ENCODE results near the gene TEX11. TPM values are rescaled to one million over a fixed set of nuclear protein-coding genes. Genes with fewer than 3 reads are reported as not detected.
"Not testable (repeated sequence)": the region's sequence is repeated elsewhere in the genome, so short reads cannot be mapped to it uniquely, and the experiment has no call there.

TEX11 gene
- total RNA-seq, 4 donors from 2014 or later: not detected

- 85% methylated on average over 2 of the region's 2 CpGs for WGBS
- Histone ChIP-seq H3K9me3 (no peaks in the 10 kb centered on the region), H3K27ac (replicated peaks in 1 of 4) (no peak overlapping the region), H3K36me3 (no peaks in the 10 kb centered on the region), H3K4me1 (no peaks in the 10 kb centered on the region), H3K27me3 (peaks cover 0 to 6% (median 0%) of the 10 kb centered on the region in 4 donors), H3K4me3 (no peak overlapping the region)
- DNase-seq (ENCODE audit: extremely low spot score): no peak
- no peak for TF ChIP-seq CTCF (IDR thresholded peaks at IDR 0.05)
- TF ChIP-seq EP300 (IDR thresholded peaks at IDR 0.05): no peak
- no peak for TF ChIP-seq POLR2AphosphoS5 (IDR thresholded peaks at IDR 0.05)
- TF ChIP-seq POLR2A (IDR thresholded peaks at IDR 0.05; ENCODE audit: low read depth): no peak
- intact Hi-C loops (cut with DNase I): no loop called here
Measured at GRCh38 chrX:70878902-70879301, 29.6 kb downstream of the TEX11 start.

DNA sequence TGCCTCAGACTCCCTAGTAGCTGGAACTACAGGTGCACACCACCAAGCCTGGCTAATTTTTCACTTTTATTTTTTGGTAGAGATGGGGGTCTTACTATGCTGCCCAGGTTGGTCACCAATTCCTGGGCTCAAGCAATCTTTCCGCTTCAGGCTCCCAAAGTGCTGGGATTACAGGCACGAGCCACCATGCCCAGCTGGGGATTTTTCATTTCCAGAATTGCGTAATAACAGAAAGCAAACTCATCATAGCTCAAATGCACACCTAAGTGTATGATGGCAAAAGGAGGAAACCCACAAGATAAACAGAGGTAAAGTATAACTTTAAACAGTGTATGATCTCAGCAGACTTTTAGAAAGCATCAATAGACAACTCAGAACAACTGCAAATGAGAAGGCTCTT lies 56.2 kb downstream of the TEX11 start:
- H3K4me3 ChIP-seq: no peak overlapping the region
- H3K36me3 ChIP-seq: no peaks in the 10 kb centered on the region
- intact Hi-C loops (cut with DNase I): no loop called here
- WGBS: 87% methylated on average over 3 of the region's 3 CpGs
- DNase-seq (ENCODE audit: extremely low spot score): no peak
- no peaks in the 10 kb centered on the region for H3K27me3 ChIP-seq
- H3K9me3 ChIP-seq: no peaks in the 10 kb centered on the region
- no peaks in the 10 kb centered on the region for H3K4me1 ChIP-seq
- H3K27ac ChIP-seq (replicated peaks in 1 of 4): no peak overlapping the region
- TF ChIP-seq CTCF (IDR thresholded peaks at IDR 0.05) (no peak), EP300 (IDR thresholded peaks at IDR 0.05) (no peak), POLR2AphosphoS5 (IDR thresholded peaks at IDR 0.05) (no peak), POLR2A (IDR thresholded peaks at IDR 0.05; ENCODE audit: low read depth) (no peak)

- H3K4me3 ChIP-seq; intact Hi-C loops (cut with DNase I); H3K27ac ChIP-seq (replicated peaks in 1 of 4); DNase-seq (ENCODE audit: extremely low spot score); H3K27me3 ChIP-seq; H3K36me3 ChIP-seq; H3K4me1 ChIP-seq; H3K9me3 ChIP-seq: not testable (repeated sequence)
- WGBS: 93% methylated on average over 6 of the region's 6 CpGs
Measured at GRCh38 chrX:70844081-70844480, 64.4 kb downstream of the TEX11 start.

DNA sequence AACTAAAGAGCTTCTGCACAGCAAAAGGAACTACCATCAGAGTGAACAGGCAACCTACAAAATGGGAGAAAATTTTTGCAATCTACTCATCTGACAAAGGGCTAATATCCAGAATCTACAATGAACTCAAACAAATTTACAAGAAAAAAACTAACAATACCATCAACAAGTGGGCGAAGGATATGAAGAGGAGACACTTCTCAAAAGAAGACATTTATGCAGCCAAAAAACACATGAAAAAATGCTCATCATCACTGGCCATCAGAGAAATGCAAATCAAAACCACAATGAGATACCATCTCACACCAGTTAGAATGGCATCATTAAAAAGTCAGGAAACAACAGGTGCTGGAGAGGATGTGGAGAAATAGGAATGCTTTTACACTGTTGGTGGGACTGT lies 64.9 kb downstream of the TEX11 start:
- H3K27ac ChIP-seq (replicated peaks in 1 of 4); H3K4me1 ChIP-seq; H3K4me3 ChIP-seq; H3K27me3 ChIP-seq; H3K36me3 ChIP-seq; intact Hi-C loops (cut with DNase I); H3K9me3 ChIP-seq; DNase-seq (ENCODE audit: extremely low spot score): not testable (repeated sequence)
- WGBS: 93% methylated on average over 1 of the region's 1 CpG

GRCh38 chrX:70834589-70834988 lies 73.9 kb downstream of the TEX11 start:
- Histone ChIP-seq H3K27me3 (no peaks in the 10 kb centered on the region), H3K27ac (replicated peaks in 1 of 4) (no peak overlapping the region), H3K9me3 (peaks cover 0 to 11% (median 0%) of the 10 kb centered on the region in 4 donors), H3K4me1 (no peaks in the 10 kb centered on the region), H3K4me3 (no peak overlapping the region), H3K36me3 (no peaks in the 10 kb centered on the region)
- intact Hi-C loops (cut with DNase I): no loop called here
- no peak for TF ChIP-seq EP300 (IDR thresholded peaks at IDR 0.05)
- TF ChIP-seq POLR2A (IDR thresholded peaks at IDR 0.05; ENCODE audit: low read depth): no peak
- TF ChIP-seq CTCF (IDR thresholded peaks at IDR 0.05): no peak
- no peak for TF ChIP-seq POLR2AphosphoS5 (IDR thresholded peaks at IDR 0.05)
- 88% methylated on average over 7 of the region's 7 CpGs for WGBS
- DNase-seq (ENCODE audit: extremely low spot score): no peak

DNA sequence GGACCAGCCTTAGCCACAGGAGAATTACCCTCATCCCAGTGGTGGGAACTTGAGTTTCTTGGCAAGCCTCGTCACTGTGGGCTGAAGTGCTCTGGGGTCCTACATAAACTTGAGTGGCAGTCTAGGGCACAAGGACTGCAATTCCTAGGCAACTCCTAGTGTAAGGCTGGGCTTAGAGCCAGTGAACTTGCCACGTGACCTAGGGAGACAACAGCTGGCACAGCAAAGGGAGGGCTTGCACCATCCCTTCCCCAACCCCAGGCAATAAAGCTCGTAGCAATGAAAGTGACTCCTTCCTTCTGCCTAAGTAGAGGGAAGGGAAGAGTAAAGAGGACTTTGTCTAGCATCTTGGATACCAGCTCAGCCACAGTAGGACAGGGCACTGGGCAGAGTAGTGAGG lies 81.8 kb downstream of the TEX11 start:
- Histone ChIP-seq H3K27ac (replicated peaks in 1 of 4) (no peak overlapping the region), H3K27me3 (no peaks in the 10 kb centered on the region)
- intact Hi-C loops (cut with DNase I): no loop called here

More for the DNA sequence above, 81.8 kb downstream of the TEX11 start:
- no peaks in the 10 kb centered on the region for H3K36me3 ChIP-seq
- no peak for DNase-seq (ENCODE audit: extremely low spot score)
- 67% methylated on average over 1 of the region's 3 CpGs for WGBS
- TF ChIP-seq EP300 (IDR thresholded peaks at IDR 0.05) (no peak), POLR2AphosphoS5 (IDR thresholded peaks at IDR 0.05) (no peak), CTCF (IDR thresholded peaks at IDR 0.05) (no peak), POLR2A (IDR thresholded peaks at IDR 0.05; ENCODE audit: low read depth) (no peak)
- H3K9me3 ChIP-seq: no peaks in the 10 kb centered on the region
- no peaks in the 10 kb centered on the region for H3K4me1 ChIP-seq
- H3K4me3 ChIP-seq: no peak overlapping the region

Measured in esophagus muscularis mucosa (tissue), 4 donors.